Transverse colon (tissue), 4 donors: ENCODE data around the gene TMPRSS5.

ENCODE experiments used
- CTCF ChIP-seq, 5 experiments: fragments of 200-600 bp in 3 of 5; fragments of 450-650 bp in 2 of 5; sonication (generic) in 3 of 5; IDR thresholded peaks; 1 replicate in 2 of 5; 2 replicates in 3 of 5; pipeline ENCODE4 v1.5.1; 2016 to 2017; ENCODE audit warnings: antibody characterized with exemption in 5 of 5, inconsistent platforms in 3 of 5, mild to moderate bottlenecking in 2 of 5, moderate library complexity in 1 of 5
- EP300 ChIP-seq: sonication (generic); formaldehyde crosslinking; IDR thresholded peaks from one replicate; pipeline ENCODE4 v1.6.1; 2017; ENCODE audit warnings: antibody characterized with exemption, low read depth
- POLR2A ChIP-seq: fragments of 450-650 bp; IDR thresholded peaks from one replicate; pipeline ENCODE4 v1.6.1; 2016; ENCODE audit warnings: antibody characterized with exemption, mild to moderate bottlenecking, moderate library complexity
- POLR2AphosphoS5 ChIP-seq, 3 donors: sonication (generic); formaldehyde crosslinking; IDR thresholded peaks; one replicate each; pipeline ENCODE4 v1.6.1; 2016; ENCODE audit warnings: antibody characterized with exemption in 3 of 3

- no peak for TF ChIP-seq CTCF (IDR thresholded peaks at IDR 0.05)
- no peak for TF ChIP-seq POLR2A
- no peak for TF ChIP-seq EP300
- TF ChIP-seq POLR2AphosphoS5 (IDR thresholded peaks at IDR 0.05), result no peak
These were observed 55.1 kb downstream of the TMPRSS5 start for GRCh38 chr11:113651023-113651422.
